HL-60 (cell line): Measurements from ENCODE around the gene TRDMT1.

Experiments used
- DNase-seq, 2 experiments: peaks; one replicate each; pipeline ENCODE4 v3.0.0-alpha.2; 2010 to 2020; ENCODE audit warnings: low read depth in 1 of 2, low spot score in 1 of 2
- H3K27ac ChIP-seq: fragments of 250-450 bp; sonication (Bioruptor Pico); replicated peaks from 2 replicates; pipeline ENCODE4 v1.5.1; 2020; ENCODE audit warnings: mild to moderate bottlenecking, moderate library complexity
- H3K27me3 ChIP-seq: fragments of 250-450 bp; sonication (Bioruptor Pico); 2 replicates; pipeline ENCODE4 v1.5.1; 2021; ENCODE audit warnings: mild to moderate bottlenecking, moderate library complexity; ENCODE audit not compliant: insufficient read depth, poor library complexity, severe bottlenecking
- H3K4me3 ChIP-seq: replicated peaks from 2 replicates; pipeline ENCODE4 v1.5.1; 2011; ENCODE audit warnings: mild to moderate bottlenecking, control low read depth, low read length; ENCODE audit not compliant: insufficient read depth
- CTCF ChIP-seq: IDR thresholded peaks from one replicate; pipeline ENCODE4 v1.5.1; 2011; ENCODE audit warnings: low read length, control low read depth, inconsistent platforms; ENCODE audit not compliant: insufficient read depth
- GABPA ChIP-seq: IDR thresholded peaks from 2 replicates; pipeline ENCODE4 v1.6.1; 2012; ENCODE audit warnings: low read depth
- POLR2AphosphoS5 ChIP-seq: IDR thresholded peaks from 2 replicates; pipeline ENCODE4 v1.6.1; 2012; ENCODE audit warnings: low read depth
- REST ChIP-seq: IDR thresholded peaks from 2 replicates; pipeline ENCODE4 v1.6.1; 2012; ENCODE audit warnings: low read depth; ENCODE audit not compliant: insufficient replicate concordance
- SPI1 ChIP-seq: IDR thresholded peaks from 2 replicates; pipeline ENCODE4 v1.6.1; 2012; ENCODE audit warnings: low read depth, mild to moderate bottlenecking, borderline replicate concordance

TRDMT1 gene

GRCh38 chr10:17231788-17232187 lies 30.3 kb upstream of the TRDMT1 start:
- H3K27ac ChIP-seq: no peak overlapping the region

GRCh38 chr10:17229967-17230682 lies 28.7 kb upstream of the TRDMT1 start:
- DNase-seq: peak; percentile 75 to 88

More at GRCh38 chr10:17231788-17232187, 30.3 kb upstream of the TRDMT1 start:
- no peak for DNase-seq
- TF ChIP-seq POLR2AphosphoS5 (no peak), SPI1 (no peak), GABPA (no peak), REST (no peak), CTCF (no peak)
- no peak overlapping the region for H3K4me3 ChIP-seq
- H3K27me3 ChIP-seq: no peaks in the 10 kb centered on the region

GRCh38 chr10:17229717-17229966 lies 28.2 kb upstream of the TRDMT1 start:
- Histone ChIP-seq H3K4me3 (peak overlapping the region; percentile 47), H3K27ac (peak overlapping the region; percentile 86), H3K27me3 (no peaks in the 10 kb centered on the region)
- TF ChIP-seq POLR2AphosphoS5 (no peak), GABPA (no peak), REST (no peak), CTCF (no peak), SPI1 (no peak)
- no peak for DNase-seq

More at GRCh38 chr10:17229967-17230682, 28.7 kb upstream of the TRDMT1 start:
- Histone ChIP-seq H3K27ac (peak overlapping the region; percentile 86), H3K4me3 (peak overlapping the region; percentile 47), H3K27me3 (no peaks in the 10 kb centered on the region)
- TF ChIP-seq SPI1: peak; percentile 24; the same call in 1 of the 2 replicates
- peak; percentile 55 for TF ChIP-seq POLR2AphosphoS5
- no peak for TF ChIP-seq CTCF
- no peak for TF ChIP-seq GABPA

- H3K27me3 ChIP-seq: no peaks in the 10 kb centered on the region
- TF ChIP-seq REST: no peak
- TF ChIP-seq CTCF: no peak
- no peak for TF ChIP-seq GABPA
- TF ChIP-seq POLR2AphosphoS5: peak; percentile 32; the same call in 1 of the 2 replicates
- TF ChIP-seq SPI1: no peak
- H3K4me3 ChIP-seq: peak overlapping the region; percentile 47
- peak in 1 of 2 experiments; percentile 24 for DNase-seq
- peak overlapping the region; percentile 86 for H3K27ac ChIP-seq
These were observed 27.7 kb upstream of the TRDMT1 start for GRCh38 chr10:17229016-17229716.
